CD4-positive, alpha-beta T cell treated with Interleukin-4 for 1 hour (primary cell): ENCODE results near the gene PSAPL1.

Source experiments
- DNase-seq, 2 donors: peaks; one replicate each; pipeline ENCODE4 v3.0.0-alpha.2; 2020 to 2022

The PSAPL1 gene

GRCh38 chr4:7393601-7394575 lies 40.8 kb downstream of the PSAPL1 start:
- no peak for DNase-seq

GRCh38 chr4:7392438-7393421 lies 42.0 kb downstream of the PSAPL1 start:
- no peak for DNase-seq

GRCh38 chr4:7391637-7392437 lies 42.9 kb downstream of the PSAPL1 start:
- no peak for DNase-seq

GRCh38 chr4:7390906-7391636 lies 43.7 kb downstream of the PSAPL1 start:
- no peak for DNase-seq

GRCh38 chr4:7390336-7390735 lies 44.4 kb downstream of the PSAPL1 start:
- DNase-seq = no peak

GRCh38 chr4:7389719-7390118 lies 45.0 kb downstream of the PSAPL1 start:
- no peak for DNase-seq

GRCh38 chr4:7389101-7389701 lies 45.5 kb downstream of the PSAPL1 start:
- DNase-seq = no peak

- no peak for DNase-seq
Measured at GRCh38 chr4:7388627-7389026, 46.1 kb downstream of the PSAPL1 start.

GRCh38 chr4:7387925-7388324 lies 46.8 kb downstream of the PSAPL1 start:
- no peak for DNase-seq

- peak in 1 of 2 donors; percentile 6 for DNase-seq
Measured at GRCh38 chr4:7384929-7385890, 49.5 kb downstream of the PSAPL1 start.

GRCh38 chr4:7384003-7384928 lies 50.5 kb downstream of the PSAPL1 start:
- DNase-seq = peak in 1 of 2 donors; percentile 6

- DNase-seq = peak in 1 of 2 donors; percentile 4
Measured at GRCh38 chr4:7383266-7383665, 51.5 kb downstream of the PSAPL1 start.

GRCh38 chr4:7382634-7383014 lies 52.1 kb downstream of the PSAPL1 start:
- DNase-seq = no peak

GRCh38 chr4:7381890-7382633 lies 52.7 kb downstream of the PSAPL1 start:
- DNase-seq = no peak

GRCh38 chr4:7381221-7381889 lies 53.4 kb downstream of the PSAPL1 start:
- no peak for DNase-seq
